Stomach (tissue), 9 donors: ENCODE results near the gene INPP5K. TPM values are rescaled to one million over a fixed set of nuclear protein-coding genes. Genes with fewer than 3 reads are reported as not detected.
"Not testable (repeated sequence)": the region's sequence is repeated elsewhere in the genome, so short reads cannot be mapped to it uniquely, and the experiment has no call there.

Experiments used
- DNase-seq, 2 donors: peaks; one replicate each; pipeline versions ENCODE4 v3.0.0 to v3.0.0-alpha.2; 2013 to 2019
- H3K27ac ChIP-seq, 5 donors: fragments of 200-600 bp in 4 of 5; sonication (generic) in 4 of 5; one replicate each; pipeline ENCODE4 v1.5.1; 2013 to 2019; ENCODE audit warnings: mild to moderate bottlenecking in 1 of 5, moderate library complexity in 1 of 5
- H3K27me3 ChIP-seq, 3 donors: fragments of 200-600 bp; sonication (generic); one replicate each; pipeline ENCODE4 v1.5.1; 2017 to 2019; ENCODE audit warnings: mixed run types in 1 of 3
- H3K36me3 ChIP-seq, 4 donors: fragments of 200-600 bp; sonication (generic); 1 replicate in 3 of 4; 2 replicates in 1 of 4; pipeline ENCODE4 v1.5.1; 2016 to 2019
- H3K4me1 ChIP-seq, 4 donors: fragments of 200-600 bp; sonication (generic); one replicate each; pipeline ENCODE4 v1.5.1; 2016 to 2019
- H3K4me3 ChIP-seq, 4 donors: fragments of 200-600 bp; sonication (generic) in 3 of 4; one replicate each; pipeline ENCODE4 v1.5.1; 2016 to 2019; ENCODE audit warnings: mild to moderate bottlenecking in 1 of 4
- H3K9me3 ChIP-seq, 4 donors: fragments of 200-600 bp; sonication (generic); one replicate each; pipeline ENCODE4 v1.5.1; 2016 to 2019
- CTCF ChIP-seq, 7 experiments: fragments of 450-650 bp in 4 of 7; fragments of 200-600 bp in 3 of 7; sonication (generic) in 3 of 7; IDR thresholded peaks; one replicate each; pipeline ENCODE4 v1.5.1; 2016 to 2019; ENCODE audit warnings: antibody characterized with exemption in 7 of 7, control low read depth in 2 of 7, mild to moderate bottlenecking in 1 of 7
- EP300 ChIP-seq: sonication (generic); formaldehyde crosslinking; IDR thresholded peaks from one replicate; pipeline ENCODE4 v1.6.1; 2017; ENCODE audit warnings: antibody characterized with exemption
- POLR2A ChIP-seq, 4 donors: fragments of 450-650 bp; IDR thresholded peaks; one replicate each; pipeline ENCODE4 v1.6.1; 2016; ENCODE audit warnings: antibody characterized with exemption in 4 of 4, control low read depth in 2 of 4, mild to moderate bottlenecking in 1 of 4, moderate library complexity in 1 of 4
- POLR2AphosphoS5 ChIP-seq, 3 donors: sonication (generic); formaldehyde crosslinking; IDR thresholded peaks; one replicate each; pipeline ENCODE4 v1.6.1; 2016; ENCODE audit warnings: antibody characterized with exemption in 3 of 3
- WGBS, 5 donors: extraction: QIAGEN DNeasy Blood & Tissue Kit in 3 of 5; methylation state at CpG; one replicate each; pipeline versions ENCODE4 v1.1.5 to v1.1.7; 2013 to 2018; 5-methylcytosine and 5-hydroxymethylcytosine counted together
- intact Hi-C: fragments of 100-400 bp; cut with DNase I; formaldehyde crosslinking; loops from one replicate; pipeline ENCODE4 v1.15.1; 2023; ENCODE audit warnings: low total_unique reads
- polyA plus RNA-seq, 3 donors: library from polyadenylated mRNA; stranded (reverse); fragments of 200-250 nt; gene quantifications; one replicate each; pipeline ENCODE4 v1.2.3, GENCODE V29; 2013
- total RNA-seq, 5 donors: library from RNA; depleted of rRNA; stranded (reverse); fragments of >200 nt; gene quantifications; one replicate each; pipeline versions ENCODE4 v1.1.0 to v1.2.3, GENCODE V29; 2014 to 2016
- donor health status: healthy with polysubstance abuse.
- donor health status: Bipolar disorder and iron deficiency.
- donor health status: healthy.

Gene INPP5K
- total and polyA plus RNA-seq, 8 donors, result 22.9 to 97.6 (median 47.6) TPM

- H3K27ac ChIP-seq, result peak overlapping the region; percentile 75 to 97 (median 79)
- DNase-seq, result peak; percentile 60 to 78
- no peaks in the 10 kb centered on the region for H3K9me3 ChIP-seq
- intact Hi-C loops, result loop anchor here (10.0 kb wide), 1 partner anchor 147 kb away; no protein-coding TSS in a partner anchor
- WGBS, 5 donors, result 19 to 39% (median 25%) methylated on average over 6 to 7 of the region's 7 CpGs
- no peak overlapping the region for H3K4me3 ChIP-seq
- H3K36me3 ChIP-seq, result peaks cover 36 to 60% (median 54%) of the 10 kb centered on the region in 4 donors
- H3K4me1 ChIP-seq, result peaks cover 32 to 69% (median 61%) of the 10 kb centered on the region in 4 donors
- H3K27me3 ChIP-seq, result no peaks in the 10 kb centered on the region
- TF ChIP-seq POLR2AphosphoS5 (IDR thresholded peaks at IDR 0.05), result peak in 2 of 3 donors; percentile 11 to 54
- no peak for TF ChIP-seq POLR2A (IDR thresholded peaks at IDR 0.05)
Measured at GRCh38 chr17:1511756-1512321, 4.6 kb downstream of the INPP5K start.

- WGBS, 5 donors, result 24 to 32% (median 28%) methylated on average over 11 of the region's 11 CpGs
- peak overlapping the region; percentile 74 to 97 (median 79) for H3K27ac ChIP-seq
- H3K27me3 ChIP-seq, result no peaks in the 10 kb centered on the region
- no peaks in the 10 kb centered on the region for H3K9me3 ChIP-seq
- DNase-seq, result peak in 1 of 2 donors; percentile 48
- H3K4me3 ChIP-seq, result peak overlapping the region in 1 of 4 donors; percentile 14
- intact Hi-C loops, result loop anchor here (10.0 kb wide), 1 partner anchor 146 kb away; no protein-coding TSS in a partner anchor
- peaks cover 32 to 69% (median 61%) of the 10 kb centered on the region in 4 donors for H3K4me1 ChIP-seq
- peaks cover 41 to 66% (median 60%) of the 10 kb centered on the region in 4 donors for H3K36me3 ChIP-seq
- no peak for TF ChIP-seq POLR2AphosphoS5 (IDR thresholded peaks at IDR 0.05)
- TF ChIP-seq CTCF (IDR thresholded peaks at IDR 0.05), result no peak
- TF ChIP-seq EP300, result no peak
- no peak for TF ChIP-seq POLR2A (IDR thresholded peaks at IDR 0.05)
Measured at GRCh38 chr17:1511290-1511689, 5.1 kb downstream of the INPP5K start.

GRCh38 chr17:1509290-1509881 is 7.0 kb downstream of the INPP5K start:
- WGBS, 5 donors, result 59 to 72% (median 65%) methylated on average over 7 of the region's 7 CpGs
- intact Hi-C loops, result no loop called here
- Histone ChIP-seq H3K27ac (peak overlapping the region in 1 of 5 donors; percentile 0), H3K36me3 (peaks cover 43 to 85% (median 79%) of the 10 kb centered on the region in 4 donors), H3K9me3 (no peaks in the 10 kb centered on the region), H3K27me3 (no peaks in the 10 kb centered on the region), H3K4me1 (peaks cover 21 to 53% (median 43%) of the 10 kb centered on the region in 4 donors), H3K4me3 (no peak overlapping the region)
- TF ChIP-seq POLR2A (IDR thresholded peaks at IDR 0.05) (no peak), EP300 (no peak), CTCF (IDR thresholded peaks at IDR 0.05) (no peak), POLR2AphosphoS5 (IDR thresholded peaks at IDR 0.05) (no peak)
- DNase-seq, result peak in 1 of 2 donors; percentile 32

GRCh38 chr17:1508709-1509108 is 7.7 kb downstream of the INPP5K start:
- intact Hi-C loops, result not testable (repeated sequence)

GRCh38 chr17:1506649-1507267 is 9.7 kb downstream of the INPP5K start:
- Histone ChIP-seq H3K27me3 (no peaks in the 10 kb centered on the region), H3K4me1 (peaks cover 8 to 27% (median 19%) of the 10 kb centered on the region in 4 donors), H3K27ac (no peak overlapping the region), H3K36me3 (peaks cover 31 to 82% (median 81%) of the 10 kb centered on the region in 4 donors), H3K4me3 (no peak overlapping the region), H3K9me3 (no peaks in the 10 kb centered on the region)
- TF ChIP-seq EP300 (no peak), CTCF (IDR thresholded peaks at IDR 0.05) (no peak), POLR2A (IDR thresholded peaks at IDR 0.05) (no peak), POLR2AphosphoS5 (IDR thresholded peaks at IDR 0.05) (no peak)
- 85 to 92% (median 86%) methylated on average over 13 of the region's 13 CpGs for WGBS, 5 donors
- intact Hi-C loops, result no loop called here
- DNase-seq, result no peak

More at GRCh38 chr17:1508709-1509108, 7.7 kb downstream of the INPP5K start:
- Histone ChIP-seq H3K36me3 (peaks cover 40 to 88% (median 81%) of the 10 kb centered on the region in 4 donors), H3K4me1 (peaks cover 20 to 46% (median 37%) of the 10 kb centered on the region in 4 donors)
- not testable (repeated sequence) for DNase-seq, H3K4me3 ChIP-seq, H3K27ac ChIP-seq, H3K9me3 ChIP-seq, H3K27me3 ChIP-seq
- 86 to 94% (median 92%) methylated on average over 13 to 25 of the region's 25 CpGs for WGBS, 5 donors
